IPS DF 6.9 (cell line): ENCODE results near the gene PCDHA10.
"Not testable (repeated sequence)": the region's sequence is repeated elsewhere in the genome, so short reads cannot be mapped to it uniquely, and the experiment has no call there.

ENCODE experiments used
- DNase-seq: peaks from one replicate; pipeline ENCODE4 v3.0.0-alpha.2; 2013; ENCODE audit warnings: low read depth, low spot score
- H3K27ac ChIP-seq: one replicate; pipeline ENCODE4 v1.5.1; 2013; ENCODE audit warnings: low read length, control low read depth
- H3K27me3 ChIP-seq: 2 replicates; pipeline ENCODE4 v1.6.1; 2013; ENCODE audit warnings: mild to moderate bottlenecking, low read length; ENCODE audit not compliant: control insufficient read depth, insufficient read depth
- H3K36me3 ChIP-seq: 2 replicates; pipeline ENCODE4 v1.6.1; 2013; ENCODE audit warnings: low read length; ENCODE audit not compliant: control insufficient read depth, insufficient read depth
- H3K4me1 ChIP-seq: 2 replicates; pipeline ENCODE4 v1.6.1; 2013; ENCODE audit warnings: low read length; ENCODE audit not compliant: control insufficient read depth, insufficient read depth
- H3K4me3 ChIP-seq: 2 replicates; pipeline ENCODE4 v1.5.1; 2013; ENCODE audit warnings: mild to moderate bottlenecking, low read length
- H3K9me3 ChIP-seq: 2 replicates; pipeline ENCODE4 v1.6.1; 2013; ENCODE audit warnings: low read length, inconsistent platforms; ENCODE audit not compliant: control insufficient read depth, insufficient read depth
- WGBS: extraction: QIAGEN DNeasy Blood & Tissue Kit; methylation state at CpG from one replicate; pipeline ENCODE4 v1.1.7; 2013; ENCODE audit warnings: mixed read lengths, missing lambda C conversion rate; ENCODE audit not compliant: insufficient read length, insufficient coverage; 5-methylcytosine and 5-hydroxymethylcytosine counted together

Gene PCDHA10, protein sequence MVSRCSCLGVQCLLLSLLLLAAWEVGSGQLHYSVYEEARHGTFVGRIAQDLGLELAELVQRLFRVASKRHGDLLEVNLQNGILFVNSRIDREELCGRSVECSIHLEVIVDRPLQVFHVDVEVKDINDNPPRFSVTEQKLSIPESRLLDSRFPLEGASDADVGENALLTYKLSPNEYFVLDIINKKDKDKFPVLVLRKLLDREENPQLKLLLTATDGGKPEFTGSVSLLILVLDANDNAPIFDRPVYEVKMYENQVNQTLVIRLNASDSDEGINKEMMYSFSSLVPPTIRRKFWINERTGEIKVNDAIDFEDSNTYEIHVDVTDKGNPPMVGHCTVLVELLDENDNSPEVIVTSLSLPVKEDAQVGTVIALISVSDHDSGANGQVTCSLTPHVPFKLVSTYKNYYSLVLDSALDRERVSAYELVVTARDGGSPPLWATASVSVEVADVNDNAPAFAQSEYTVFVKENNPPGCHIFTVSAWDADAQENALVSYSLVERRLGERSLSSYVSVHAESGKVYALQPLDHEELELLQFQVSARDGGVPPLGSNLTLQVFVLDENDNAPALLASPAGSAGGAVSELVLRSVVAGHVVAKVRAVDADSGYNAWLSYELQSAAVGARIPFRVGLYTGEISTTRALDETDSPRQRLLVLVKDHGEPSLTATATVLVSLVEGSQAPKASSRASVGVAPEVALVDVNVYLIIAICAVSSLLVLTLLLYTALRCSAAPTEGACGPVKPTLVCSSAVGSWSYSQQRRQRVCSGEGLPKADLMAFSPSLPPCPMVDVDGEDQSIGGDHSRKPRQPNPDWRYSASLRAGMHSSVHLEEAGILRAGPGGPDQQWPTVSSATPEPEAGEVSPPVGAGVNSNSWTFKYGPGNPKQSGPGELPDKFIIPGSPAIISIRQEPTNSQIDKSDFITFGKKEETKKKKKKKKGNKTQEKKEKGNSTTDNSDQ

DNA sequence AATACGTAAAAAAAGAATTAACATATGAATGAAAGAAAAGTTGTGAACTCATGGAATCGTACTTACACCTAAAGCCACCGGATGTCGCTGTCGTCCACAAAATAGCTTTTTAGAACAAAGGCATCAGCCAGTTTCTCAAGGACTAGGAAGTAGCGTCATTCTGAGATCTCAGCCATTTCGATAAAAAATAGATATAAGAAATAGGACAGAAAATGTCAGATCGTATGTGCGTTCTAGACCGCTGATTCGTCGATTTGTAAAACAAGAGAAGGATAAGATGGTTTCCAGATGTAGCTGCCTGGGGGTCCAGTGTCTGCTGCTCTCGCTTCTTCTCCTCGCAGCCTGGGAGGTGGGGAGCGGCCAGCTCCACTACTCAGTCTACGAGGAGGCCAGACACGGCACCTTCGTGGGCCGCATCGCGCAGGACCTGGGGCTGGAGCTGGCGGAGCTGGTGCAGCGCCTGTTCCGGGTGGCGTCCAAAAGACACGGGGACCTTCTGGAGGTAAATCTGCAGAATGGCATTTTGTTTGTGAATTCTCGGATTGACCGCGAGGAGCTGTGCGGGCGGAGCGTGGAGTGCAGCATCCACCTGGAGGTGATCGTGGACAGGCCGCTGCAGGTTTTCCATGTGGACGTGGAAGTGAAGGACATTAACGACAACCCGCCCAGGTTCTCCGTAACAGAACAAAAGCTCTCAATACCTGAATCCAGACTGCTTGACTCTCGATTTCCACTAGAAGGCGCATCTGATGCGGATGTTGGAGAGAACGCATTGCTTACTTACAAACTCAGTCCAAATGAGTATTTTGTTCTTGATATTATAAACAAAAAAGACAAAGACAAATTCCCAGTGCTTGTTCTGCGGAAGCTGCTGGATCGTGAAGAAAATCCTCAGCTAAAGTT is at the start of gene PCDHA10:
PCDHA10 (plus strand) TSS at position 126 of the 903 bp plus-strand sequence; CDS start at position 278, 152 bp downstream.
- no CpG with 5 or more reads among the region's 44 CpGs for WGBS
- H3K4me3 ChIP-seq: peak within 1 kb of the TSS; percentile 65; the same call in 1 of the 2 replicates
- H3K27me3 ChIP-seq: no peaks in the 10 kb centered on the region
- H3K27ac ChIP-seq: no peak within 1 kb of the TSS
- H3K4me1 ChIP-seq: peaks cover 1% of the 10 kb centered on the region; the same call in 1 of the 2 replicates
- H3K9me3 ChIP-seq: no peaks in the 10 kb centered on the region
- DNase-seq: no peak
- H3K36me3 ChIP-seq: peaks cover 4% of the 10 kb centered on the region; the same call in 1 of the 2 replicates

DNA sequence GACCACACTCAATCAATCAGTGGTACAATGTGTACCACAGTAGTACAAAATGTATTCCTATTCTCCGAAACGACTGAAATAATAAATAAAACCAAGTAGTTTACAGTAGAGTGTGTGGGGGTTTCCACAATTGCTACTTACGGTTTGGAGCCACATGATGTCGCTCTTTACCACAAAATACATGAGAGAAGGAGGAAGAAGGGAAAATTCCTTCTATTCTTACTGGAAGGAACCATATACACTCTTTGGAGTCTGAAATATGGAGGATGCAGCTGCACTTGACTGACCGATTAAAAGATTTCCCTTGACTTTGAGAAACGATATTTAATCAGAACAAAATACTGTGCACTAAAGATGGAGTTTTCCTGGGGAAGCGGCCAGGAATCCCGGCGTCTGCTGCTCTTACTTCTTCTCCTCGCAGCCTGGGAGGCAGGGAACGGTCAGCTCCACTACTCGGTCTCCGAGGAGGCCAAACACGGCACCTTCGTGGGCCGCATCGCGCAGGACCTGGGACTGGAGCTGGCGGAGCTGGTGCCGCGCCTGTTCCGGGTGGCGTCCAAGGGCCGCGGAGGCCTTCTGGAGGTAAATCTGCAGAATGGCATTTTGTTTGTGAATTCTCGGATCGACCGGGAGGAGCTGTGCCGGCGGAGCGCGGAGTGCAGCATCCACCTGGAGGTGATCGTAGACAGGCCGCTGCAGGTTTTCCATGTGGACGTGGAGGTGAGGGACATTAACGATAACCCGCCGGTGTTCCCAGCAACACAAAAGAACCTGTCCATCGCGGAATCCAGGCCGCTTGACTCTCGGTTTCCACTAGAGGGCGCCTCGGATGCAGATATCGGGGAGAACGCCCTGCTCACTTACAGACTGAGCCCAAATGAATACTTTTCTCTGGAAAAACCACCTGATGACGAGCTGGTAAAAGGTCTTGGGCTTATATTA is 48.6 kb upstream of the PCDHA10 start, which contains the start of gene PCDHA4:
PCDHA4 (plus strand) TSS at position 235 of the 942 bp plus-strand sequence.
- Histone ChIP-seq H3K36me3 (peaks cover 4% of the 10 kb centered on the region; the same call in 1 of the 2 replicates), H3K4me3 (peak within 1 kb of the TSS; percentile 74; the same call in 1 of the 2 replicates), H3K9me3 (no peaks in the 10 kb centered on the region), H3K27ac (no peak within 1 kb of the TSS), H3K27me3 (no peaks in the 10 kb centered on the region), H3K4me1 (no peaks in the 10 kb centered on the region)
- DNase-seq: no peak
- no CpG with 5 or more reads among the region's 47 CpGs for WGBS

DNA sequence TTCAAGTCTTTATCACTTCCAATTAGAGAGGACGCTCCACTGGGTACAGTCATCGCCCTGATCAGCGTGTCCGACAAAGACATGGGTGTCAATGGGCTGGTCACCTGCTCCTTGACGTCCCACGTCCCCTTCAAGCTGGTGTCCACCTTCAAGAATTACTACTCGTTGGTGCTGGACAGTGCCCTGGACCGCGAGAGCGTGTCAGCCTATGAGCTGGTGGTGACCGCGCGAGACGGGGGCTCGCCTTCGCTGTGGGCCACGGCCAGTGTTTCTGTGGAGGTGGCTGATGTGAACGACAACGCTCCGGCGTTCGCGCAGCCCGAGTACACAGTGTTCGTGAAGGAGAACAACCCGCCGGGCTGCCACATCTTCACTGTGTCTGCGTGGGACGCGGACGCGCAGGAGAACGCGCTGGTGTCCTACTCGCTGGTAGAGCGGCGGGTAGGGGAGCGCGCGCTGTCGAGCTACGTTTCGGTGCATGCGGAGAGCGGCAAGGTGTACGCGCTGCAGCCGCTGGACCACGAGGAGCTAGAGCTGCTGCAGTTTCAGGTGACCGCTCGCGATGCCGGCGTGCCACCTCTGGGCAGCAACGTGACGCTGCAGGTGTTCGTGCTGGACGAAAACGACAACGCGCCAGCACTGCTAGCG is 47.3 kb upstream of the PCDHA10 start:
- H3K4me1 ChIP-seq, H3K27ac ChIP-seq, H3K4me3 ChIP-seq, DNase-seq, H3K36me3 ChIP-seq, H3K27me3 ChIP-seq, H3K9me3 ChIP-seq: not testable (repeated sequence)
- no CpG with 5 or more reads among the region's 62 CpGs for WGBS

DNA sequence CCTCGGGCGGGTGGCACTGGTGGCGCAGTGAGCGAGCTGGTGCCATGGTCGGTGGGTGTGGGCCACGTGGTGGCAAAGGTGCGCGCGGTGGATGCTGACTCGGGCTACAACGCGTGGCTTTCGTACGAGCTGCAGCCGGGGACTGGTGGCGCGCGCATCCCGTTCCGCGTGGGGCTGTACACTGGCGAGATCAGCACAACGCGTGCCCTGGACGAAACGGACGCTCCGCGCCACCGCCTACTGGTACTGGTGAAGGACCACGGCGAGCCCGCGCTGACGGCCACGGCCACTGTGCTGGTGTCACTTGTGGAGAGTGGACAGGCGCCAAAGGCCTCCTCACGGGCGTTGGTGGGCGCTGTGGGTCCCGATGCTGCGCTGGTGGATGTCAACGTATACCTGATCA is 46.8 kb upstream of the PCDHA10 start:
- H3K36me3 ChIP-seq: no peaks in the 10 kb centered on the region
- H3K4me1 ChIP-seq: no peaks in the 10 kb centered on the region
- H3K27ac ChIP-seq: no peak overlapping the region
- H3K27me3 ChIP-seq: no peaks in the 10 kb centered on the region
- DNase-seq: no peak
- no CpG with 5 or more reads among the region's 43 CpGs for WGBS
- H3K4me3 ChIP-seq: no peak overlapping the region
- no peaks in the 10 kb centered on the region for H3K9me3 ChIP-seq

DNA sequence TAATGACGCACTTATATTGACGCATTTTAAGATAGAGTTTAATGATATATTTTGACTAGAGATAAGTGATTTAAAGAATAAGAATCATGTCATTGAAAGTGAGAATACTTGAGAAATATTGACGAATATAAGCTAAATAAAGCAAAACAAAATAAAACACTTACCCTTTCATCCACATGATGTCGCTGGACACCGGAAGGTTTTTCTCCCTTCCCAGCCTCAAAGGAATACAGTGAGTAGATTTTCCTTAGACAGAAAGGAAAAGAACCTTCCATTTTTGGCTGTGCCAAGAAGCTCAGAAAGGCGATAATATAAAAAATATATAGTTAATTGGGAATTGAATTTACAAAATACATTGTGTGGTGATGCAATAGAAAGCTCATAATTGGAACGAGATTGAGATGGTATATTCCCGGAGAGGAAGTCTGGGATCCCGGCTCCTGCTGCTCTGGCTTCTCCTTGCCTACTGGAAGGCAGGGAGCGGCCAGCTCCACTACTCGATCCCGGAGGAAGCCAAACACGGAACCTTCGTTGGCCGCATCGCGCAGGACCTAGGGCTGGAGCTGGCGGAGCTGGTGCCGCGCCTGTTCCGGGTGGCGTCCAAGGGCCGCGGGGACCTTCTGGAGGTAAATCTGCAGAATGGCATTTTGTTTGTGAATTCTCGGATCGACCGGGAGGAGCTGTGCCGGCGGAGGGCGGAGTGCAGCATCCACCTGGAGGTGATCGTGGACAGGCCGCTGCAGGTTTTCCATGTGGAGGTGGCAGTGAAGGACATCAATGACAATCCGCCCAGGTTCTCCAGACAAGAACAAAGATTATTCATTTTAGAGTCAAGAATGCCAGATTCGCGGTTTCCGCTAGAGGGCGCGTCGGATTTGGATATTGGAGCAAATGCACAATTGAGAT is 34.1 kb upstream of the PCDHA10 start, which contains the start of gene PCDHA5:
PCDHA5 (plus strand) TSS at position 239 of the 906 bp plus-strand sequence.
- DNase-seq: no peak
- H3K4me1 ChIP-seq: no peaks in the 10 kb centered on the region
- no peaks in the 10 kb centered on the region for H3K36me3 ChIP-seq
- WGBS: 100% methylated on average over 2 of the region's 39 CpGs
- H3K27me3 ChIP-seq: no peaks in the 10 kb centered on the region
- H3K9me3 ChIP-seq: no peaks in the 10 kb centered on the region
- H3K4me3 ChIP-seq: peak within 1 kb of the TSS; percentile 49; the same call in 1 of the 2 replicates
- no peak within 1 kb of the TSS for H3K27ac ChIP-seq

DNA sequence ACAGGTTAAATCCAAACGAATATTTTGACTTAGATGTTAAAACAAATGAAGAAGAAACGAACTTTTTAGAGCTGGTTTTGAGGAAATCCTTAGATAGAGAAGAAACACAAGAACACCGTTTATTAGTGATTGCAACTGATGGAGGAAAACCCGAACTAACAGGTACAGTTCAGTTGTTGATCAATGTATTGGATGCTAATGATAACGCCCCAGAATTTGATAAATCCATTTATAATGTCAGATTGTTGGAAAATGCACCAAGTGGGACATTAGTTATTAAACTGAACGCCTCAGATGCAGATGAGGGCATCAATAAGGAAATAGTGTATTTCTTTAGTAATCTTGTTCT is 33.4 kb upstream of the PCDHA10 start:
- Histone ChIP-seq H3K27me3 (no peaks in the 10 kb centered on the region), H3K9me3 (no peaks in the 10 kb centered on the region), H3K36me3 (no peaks in the 10 kb centered on the region), H3K4me1 (no peaks in the 10 kb centered on the region), H3K4me3 (no peak overlapping the region), H3K27ac (no peak overlapping the region)
- no CpG with 5 or more reads among the region's 6 CpGs for WGBS
- no peak for DNase-seq

DNA sequence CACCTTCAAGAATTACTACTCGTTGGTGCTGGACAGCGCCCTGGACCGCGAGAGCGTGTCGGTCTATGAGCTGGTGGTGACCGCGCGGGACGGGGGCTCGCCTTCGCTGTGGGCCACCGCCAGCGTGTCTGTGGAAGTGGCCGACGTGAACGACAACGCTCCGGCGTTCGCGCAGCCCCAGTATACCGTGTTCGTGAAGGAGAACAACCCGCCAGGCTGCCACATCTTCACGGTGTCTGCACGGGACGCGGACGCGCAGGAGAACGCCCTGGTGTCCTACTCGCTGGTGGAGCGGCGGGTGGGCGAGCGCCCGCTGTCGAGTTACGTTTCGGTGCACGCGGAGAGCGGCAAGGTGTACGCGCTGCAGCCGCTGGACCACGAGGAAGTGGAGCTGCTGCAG is 32.7 kb upstream of the PCDHA10 start:
- not testable (repeated sequence) for H3K4me1 ChIP-seq, H3K27ac ChIP-seq, H3K27me3 ChIP-seq, H3K9me3 ChIP-seq, H3K4me3 ChIP-seq, DNase-seq, H3K36me3 ChIP-seq
- no CpG with 5 or more reads among the region's 48 CpGs for WGBS

DNA sequence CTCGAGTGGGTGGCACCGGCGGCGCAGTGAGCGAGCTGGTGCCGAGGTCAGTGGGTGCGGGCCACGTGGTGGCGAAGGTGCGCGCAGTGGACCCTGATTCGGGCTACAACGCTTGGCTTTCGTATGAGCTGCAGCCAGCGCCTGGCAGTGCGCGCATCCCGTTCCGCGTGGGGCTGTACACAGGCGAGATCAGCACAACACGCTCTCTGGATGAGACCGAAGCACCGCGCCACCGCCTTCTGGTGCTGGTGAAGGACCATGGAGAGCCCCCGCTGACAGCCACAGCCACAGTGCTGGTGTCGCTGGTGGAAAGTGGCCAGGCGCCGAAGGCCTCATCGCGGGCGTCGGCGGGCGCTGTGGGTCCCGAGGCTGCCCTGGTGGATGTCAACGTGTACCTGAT is 32.2 kb upstream of the PCDHA10 start:
- no CpG with 5 or more reads among the region's 38 CpGs for WGBS
- H3K4me3 ChIP-seq: no peak overlapping the region

More for the DNA sequence above, 32.2 kb upstream of the PCDHA10 start:
- no peak for DNase-seq
- Histone ChIP-seq H3K27me3 (no peaks in the 10 kb centered on the region), H3K27ac (no peak overlapping the region), H3K9me3 (no peaks in the 10 kb centered on the region), H3K4me1 (no peaks in the 10 kb centered on the region), H3K36me3 (no peaks in the 10 kb centered on the region)
